Measurements from ENCODE around the gene ZBTB7C.

- TF ChIP-seq CTCF (IDR thresholded peaks at IDR 0.05) = no peak
- no peak for TF ChIP-seq USF1 (IDR thresholded peaks at IDR 0.05; ENCODE audit: borderline replicate concordance, low read depth)
- no peak for TF ChIP-seq FOXM1 (IDR thresholded peaks at IDR 0.05; ENCODE audit: low read depth)
These were observed 74.3 kb downstream of the ZBTB7C start for GRCh38 chr18:48334845-48335244.

All from SK-N-SH (cell line).